H1 (cell line): ENCODE measurements around the gene SETX. TPM values are rescaled to one million over a fixed set of nuclear protein-coding genes. Genes with fewer than 3 reads are reported as not detected.

Source experiments
- CTCF ChIA-PET: fragments of 300-600 bp; sonication (Branson Sonifier 250); formaldehyde crosslinking; loops from one replicate; lab custom pipeline; 2021; ENCODE audit not compliant: partially characterized antibody; lab: Charles Lee
- POLR2A ChIA-PET: fragments of 300-600 bp; sonication (Branson Sonifier 250); formaldehyde crosslinking; loops from one replicate; lab custom pipeline; 2021; ENCODE audit warnings: inconsistent platforms; ENCODE audit not compliant: partially characterized antibody; lab: Charles Lee
- DNase-seq, 2 experiments: peaks; one replicate each; pipeline versions ENCODE4 v3.0.0 to v3.0.0-alpha.2; 2010 to 2022; ENCODE audit warnings: low spot score in 2 of 2, low read depth in 1 of 2, mixed read lengths in 1 of 2
- FAIRE-seq: peaks from 2 replicates; lab custom pipeline; 2011; peaks lifted over from hg19 to GRCh38; lab: Jason Lieb, UNC
- H2AFZ ChIP-seq: 2 replicates; pipeline ENCODE4 v1.8.1; 2012; ENCODE audit warnings: low read length, inconsistent platforms
- H2AK5ac ChIP-seq: 2 replicates; pipeline ENCODE4 v1.6.1; 2013; ENCODE audit warnings: low read depth, low read length
- H2BK120ac ChIP-seq: replicated peaks from 2 replicates; pipeline ENCODE3; 2013; ENCODE audit warnings: low read depth, low read length, inconsistent platforms
- H2BK12ac ChIP-seq: 2 replicates; pipeline ENCODE4 v1.6.1; 2013; ENCODE audit warnings: low read depth, low read length
- H2BK15ac ChIP-seq: 2 replicates; pipeline ENCODE4 v1.6.1; 2013; ENCODE audit warnings: low read length
- H2BK20ac ChIP-seq: 2 replicates; pipeline ENCODE4 v1.6.1; 2013; ENCODE audit warnings: low read length
- H2BK5ac ChIP-seq: 2 replicates; pipeline ENCODE4 v1.6.1; 2013; ENCODE audit warnings: low read depth, low read length
- H3K14ac ChIP-seq: 2 replicates; pipeline ENCODE4 v1.6.1; 2013; ENCODE audit warnings: inconsistent platforms; ENCODE audit not compliant: insufficient read length
- H3K18ac ChIP-seq: 2 replicates; pipeline ENCODE4 v1.6.1; 2013; ENCODE audit warnings: low read length; ENCODE audit errors: extremely low read depth
- H3K23ac ChIP-seq: 2 replicates; pipeline ENCODE4 v1.6.1; 2013; ENCODE audit warnings: inconsistent platforms; ENCODE audit not compliant: insufficient read length
- H3K23me2 ChIP-seq: 2 replicates; pipeline ENCODE4 v1.6.1; 2013; ENCODE audit warnings: low read depth, low read length
- H3K27ac ChIP-seq: 2 replicates; pipeline ENCODE4 v1.6.1; 2011; ENCODE audit warnings: low read depth, low read length, inconsistent platforms
- H3K27me3 ChIP-seq, 4 experiments: replicated peaks in 1 of 4; 1 replicate in 1 of 4; 2 replicates in 3 of 4; pipeline versions ENCODE4 v1.6.1 to v1.8.1; 2011 to 2013; ENCODE audit warnings: low read length in 3 of 4, mild to moderate bottlenecking in 3 of 4, inconsistent platforms in 2 of 4, mixed read lengths in 2 of 4, moderate library complexity in 1 of 4; ENCODE audit not compliant: control insufficient read depth in 3 of 4, insufficient read depth in 3 of 4; ENCODE audit errors: extremely low read depth in 1 of 4
- H3K36me3 ChIP-seq, 4 experiments: 2 replicates each; pipeline versions ENCODE4 v1.6.1 to v1.8.1; 2011 to 2013; ENCODE audit warnings: mild to moderate bottlenecking in 4 of 4, low read length in 3 of 4, moderate library complexity in 2 of 4, control low read depth in 1 of 4, inconsistent platforms in 1 of 4; ENCODE audit not compliant: insufficient read depth in 4 of 4, control insufficient read depth in 2 of 4
- H3K4ac ChIP-seq: replicated peaks from 2 replicates; pipeline ENCODE3; 2013; ENCODE audit warnings: low read length, low read depth, mixed read lengths, inconsistent platforms; ENCODE audit not compliant: insufficient read length
- H3K4me1 ChIP-seq, 4 experiments: replicated peaks in 1 of 4; 1 replicate in 1 of 4; 2 replicates in 3 of 4; pipeline versions ENCODE4 v1.6.1 to v1.8.1; 2011 to 2013; ENCODE audit warnings: low read length in 3 of 4, inconsistent platforms in 2 of 4, mixed read lengths in 1 of 4; ENCODE audit not compliant: insufficient read depth in 4 of 4, control insufficient read depth in 3 of 4
- H3K4me2 ChIP-seq, 2 experiments: 2 replicates each; pipeline versions ENCODE4 v1.6.1 to v1.8.1; 2011 to 2013; ENCODE audit warnings: low read depth in 2 of 2, low read length in 2 of 2, control low read depth in 1 of 2, inconsistent platforms in 1 of 2, mild to moderate bottlenecking in 1 of 2; ENCODE audit not compliant: insufficient read depth in 1 of 2
- H3K4me3 ChIP-seq, 4 experiments: fragments of 200-600, 300-600 bp in 1 of 4; sonication (generic), shearing (Covaris generic), sonication (Bioruptor Twin) in 1 of 4; 2 replicates each; pipeline versions ENCODE4 v1.5.1 to v1.8.1; 2011 to 2016; ENCODE audit warnings: low read length in 4 of 4, low read depth in 3 of 4, control low read depth in 2 of 4, inconsistent platforms in 2 of 4, mild to moderate bottlenecking in 2 of 4, mixed read lengths in 1 of 4, moderate library complexity in 1 of 4; ENCODE audit not compliant: insufficient read depth in 2 of 4; ENCODE audit errors: extremely low read depth in 1 of 4
- H3K56ac ChIP-seq: replicated peaks from 2 replicates; pipeline ENCODE3; 2013; ENCODE audit warnings: low read depth, mild to moderate bottlenecking, mixed read lengths, low read length, inconsistent platforms; ENCODE audit not compliant: insufficient read length
- H3K79me1 ChIP-seq: 2 replicates; pipeline ENCODE4 v1.6.1; 2013; ENCODE audit warnings: low read depth, low read length, control low read depth
- H3K79me2 ChIP-seq, 2 experiments: 2 replicates each; pipeline versions ENCODE4 v1.6.1 to v1.8.1; 2012 to 2013; ENCODE audit warnings: low read length in 2 of 2, mild to moderate bottlenecking in 2 of 2, inconsistent platforms in 1 of 2; ENCODE audit not compliant: insufficient read depth in 2 of 2, control insufficient read depth in 1 of 2
- H3K9ac ChIP-seq, 4 experiments: replicated peaks in 1 of 4; 1 replicate in 1 of 4; 2 replicates in 3 of 4; pipeline versions ENCODE4 v1.6.1 to v1.8.1; 2011 to 2013; ENCODE audit warnings: low read depth in 3 of 4, low read length in 3 of 4, control low read depth in 2 of 4, mild to moderate bottlenecking in 2 of 4, moderate library complexity in 2 of 4, inconsistent platforms in 1 of 4; ENCODE audit errors: extremely low read depth in 1 of 4
- H3K9me3 ChIP-seq, 2 experiments: 2 replicates each; pipeline versions ENCODE4 v1.6.1 to v1.8.1; 2012 to 2013; ENCODE audit warnings: mild to moderate bottlenecking in 2 of 2, moderate library complexity in 2 of 2, control low read depth in 1 of 2, inconsistent platforms in 1 of 2, low read depth in 1 of 2, low read length in 1 of 2, mixed read lengths in 1 of 2; ENCODE audit not compliant: insufficient read depth in 2 of 2
- H4K20me1 ChIP-seq, 2 experiments: replicated peaks in 1 of 2; 2 replicates each; pipeline versions ENCODE3 to v1.8.1; 2011 to 2013; ENCODE audit warnings: inconsistent platforms in 2 of 2, low read length in 2 of 2, mild to moderate bottlenecking in 1 of 2; ENCODE audit not compliant: insufficient read depth in 2 of 2, control insufficient read depth in 1 of 2
- H4K5ac ChIP-seq: 2 replicates; pipeline ENCODE4 v1.6.1; 2013; ENCODE audit warnings: low read length, low read depth, mixed read lengths, inconsistent platforms; ENCODE audit not compliant: insufficient read length
- H4K8ac ChIP-seq: 2 replicates; pipeline ENCODE4 v1.8.0; 2013; ENCODE audit warnings: mild to moderate bottlenecking, moderate library complexity, low read length, inconsistent platforms; ENCODE audit not compliant: insufficient read depth; ENCODE audit errors: extremely low read depth
- H4K91ac ChIP-seq: replicated peaks from 2 replicates; pipeline ENCODE3; 2013; ENCODE audit warnings: low read length, mixed read lengths, inconsistent platforms; ENCODE audit not compliant: insufficient read length
- ASH2L ChIP-seq: fragments of 200-600, 300-600 bp; sonication (generic); IDR thresholded peaks from one replicate; pipeline ENCODE4 v1.7.1; 2017; ENCODE audit warnings: low read length
- BRCA1 ChIP-seq: IDR thresholded peaks from 2 replicates; pipeline ENCODE4 v1.6.1; 2012; ENCODE audit warnings: low read depth, low read length, improper control_type of control experiment
- CBX5 ChIP-seq: fragments of 300-800, 300-1000 bp; sonication (generic); IDR thresholded peaks from 2 replicates; pipeline ENCODE4 v1.7.1; 2016; ENCODE audit warnings: antibody characterized with exemption, low read length, low read depth
- CBX8 ChIP-seq: fragments of 300-800, 300-1000 bp; sonication (generic); IDR thresholded peaks from 2 replicates; pipeline ENCODE4 v1.7.1; 2016; ENCODE audit warnings: low read depth, low read length, borderline replicate concordance
- CEBPB ChIP-seq: IDR thresholded peaks from 2 replicates; pipeline ENCODE4 v1.6.1; 2012; ENCODE audit warnings: low read depth, low read length
- CHD2 ChIP-seq: IDR thresholded peaks from 2 replicates; pipeline ENCODE4 v1.6.1; 2012; ENCODE audit warnings: low read length, improper control_type of control experiment
- JUND ChIP-seq: IDR thresholded peaks from 2 replicates; pipeline ENCODE4 v1.6.1; 2011; ENCODE audit warnings: mild to moderate bottlenecking, improper control_type of control experiment, low read length
- KDM1A ChIP-seq: fragments of 200-600, 300-600 bp; sonication (generic); IDR thresholded peaks from 2 replicates; pipeline ENCODE4 v1.7.1; 2016; ENCODE audit warnings: mild to moderate bottlenecking, low read length, borderline replicate concordance
- MAFK ChIP-seq: IDR thresholded peaks from 2 replicates; pipeline ENCODE4 v1.6.1; 2012; ENCODE audit warnings: low read depth, mild to moderate bottlenecking, improper control_type of control experiment, low read length
- RAD21 ChIP-seq, 2 experiments: IDR thresholded peaks in 1 of 2; conservative IDR thresholded peaks in 1 of 2; 2 replicates each; pipeline ENCODE4 v1.6.1; 2011; ENCODE audit warnings: low read depth in 2 of 2, low read length in 2 of 2, improper control_type of control experiment in 1 of 2, inconsistent platforms in 1 of 2, mild to moderate bottlenecking in 1 of 2, moderate library complexity in 1 of 2
- SUZ12 ChIP-seq: fragments of 200-600 bp; sonication (generic); IDR thresholded peaks from 2 replicates; pipeline ENCODE4 v1.6.1; 2012; ENCODE audit warnings: mild to moderate bottlenecking, inconsistent platforms, low read length, moderate library complexity, mixed read lengths
- ZNF274 ChIP-seq: IDR thresholded peaks from 2 replicates; pipeline ENCODE4 v1.7.0; 2012; ENCODE audit warnings: low read length, borderline replicate concordance; ENCODE audit errors: extremely low read depth
- WGBS, 2 experiments: shearing (Covaris generic) in 1 of 2; methylation state at CpG; one replicate each; pipeline versions ENCODE4 v1.1.6 to v1.1.7; 2013 to 2015; ENCODE audit warnings: low lambda C conversion rate in 2 of 2, mixed read lengths in 2 of 2, inconsistent platforms in 1 of 2, low coverage in 1 of 2, missing lambda C conversion rate in 1 of 2; ENCODE audit not compliant: insufficient replicate concordance in 2 of 2, insufficient coverage in 1 of 2, insufficient read length in 1 of 2; ENCODE audit errors: extremely low coverage in 1 of 2, missing lambda C conversion rate in 1 of 2; 5-methylcytosine and 5-hydroxymethylcytosine counted together
- polyA plus RNA-seq, 7 experiments: library from polyadenylated mRNA; depleted of rRNA in 3 of 7; stranded (reverse) in 5 of 7; unstranded in 2 of 7; fragments of >200 nt in 5 of 7; fragments of 200-250 nt in 2 of 7; gene quantifications; 1 replicate in 5 of 7; 2 replicates in 1 of 7; 4 replicates in 1 of 7; pipeline versions ENCODE4 v1.2.1 to v1.2.3, GENCODE V29; 2011 to 2013; ENCODE audit warnings: missing spikeins in 2 of 7, mixed read lengths in 2 of 7
- total RNA-seq: library from RNA; stranded (reverse); fragmentation: NEBNext Ultra II Directional; extraction: Animal tissue kit (Norgen Biotek cat#: 25700); gene quantifications from 2 replicates; pipeline ENCODE4 v1.2.1, GENCODE V29; 2021

SETX gene
- total and polyA plus RNA-seq, 2 of the 8 experiments (the other 6 are each of a cell fraction or from before 2014, with no cell fraction given), result 15.1 to 37.9 TPM

DNA sequence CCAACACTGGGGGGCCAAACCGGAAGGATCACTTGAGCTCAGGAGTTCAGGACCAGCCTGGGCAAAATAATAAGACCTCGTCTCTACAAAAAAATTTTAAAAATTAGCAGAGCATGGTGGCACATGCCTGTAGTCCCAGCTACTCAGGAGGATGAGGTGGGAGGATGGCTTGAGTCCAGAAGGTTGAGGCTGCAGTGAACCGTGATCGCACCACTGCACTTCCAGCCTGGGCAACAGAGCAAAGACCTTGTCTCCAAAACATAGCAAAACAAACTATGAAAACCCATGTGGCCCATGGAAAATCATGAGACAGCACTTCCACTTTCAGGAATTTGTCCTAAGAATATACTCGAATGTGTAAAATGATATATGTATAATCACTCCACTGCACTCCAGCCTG is 6.1 kb downstream of the SETX start:
- Histone ChIP-seq H3K36me3 (peaks cover 19 to 89% (median 60%) of the 10 kb centered on the region in 4 experiments), H3K23me2 (no peaks in the 10 kb centered on the region), H4K91ac (no peak overlapping the region), H3K4me2 (no peak overlapping the region), H2BK120ac (no peak overlapping the region), H2BK15ac (no peak overlapping the region), H2AFZ (no peak overlapping the region), H4K20me1 (peaks cover 4 to 5% of the 10 kb centered on the region in 2 experiments), H3K27ac (no peak overlapping the region), H2AK5ac (no peak overlapping the region), H3K4me3 (no peak overlapping the region), H3K4me1 (no peaks in the 10 kb centered on the region), H3K4ac (no peak overlapping the region), H3K14ac (no peak overlapping the region), H3K79me1 (peaks cover 4% of the 10 kb centered on the region; the same call in 1 of the 2 replicates), H3K18ac (no peak overlapping the region), H3K79me2 (peaks cover 6 to 22% of the 10 kb centered on the region in 2 experiments), H3K9ac (no peak overlapping the region), H3K9me3 (no peaks in the 10 kb centered on the region), H2BK20ac (no peak overlapping the region), H4K5ac (no peak overlapping the region), H2BK12ac (no peak overlapping the region), H3K56ac (no peak overlapping the region), H4K8ac (no peak overlapping the region), H2BK5ac (no peak overlapping the region), H3K23ac (no peak overlapping the region), H3K27me3 (no peaks in the 10 kb centered on the region)
- CTCF ChIA-PET, result no interaction called here
- TF ChIP-seq ZNF274 (no peak), MAFK (no peak), CEBPB (no peak), KDM1A (no peak), JUND (no peak), CHD2 (no peak), ASH2L (no peak), BRCA1 (no peak), CBX5 (no peak), CBX8 (no peak), RAD21 (IDR thresholded peaks at IDR 0.05 in 1 of 2, conservative IDR thresholded peaks at IDR 0.05 in 1 of 2; ENCODE audit: low read depth in 2 of 2, low read length in 2 of 2) (no peak), SUZ12 (no peak)
- 77% methylated on average over 5 of the region's 5 CpGs; no CpG with 5 or more reads in 1 of the 2 experiments for WGBS, 2 experiments
- FAIRE-seq (no peak), DNase-seq (no peak)
- POLR2A ChIA-PET, result interaction anchor here (0.6 to 3.3 kb wide), 2 partner anchors 10 to 120 kb away, joined by 3 to 9 read pairs; no protein-coding TSS in a partner anchor
